NCI-H774 (cell line): Measurements from ENCODE around the gene NCK2.

ENCODE experiments used
- DNase-seq: peaks from one replicate; lab custom pipeline; 2025; lab: John Stamatoyannopoulos, UW

The NCK2 gene

GRCh38 chr2:105852066-105852465 is 107.4 kb downstream of the NCK2 start:
- no peak for DNase-seq

DNA sequence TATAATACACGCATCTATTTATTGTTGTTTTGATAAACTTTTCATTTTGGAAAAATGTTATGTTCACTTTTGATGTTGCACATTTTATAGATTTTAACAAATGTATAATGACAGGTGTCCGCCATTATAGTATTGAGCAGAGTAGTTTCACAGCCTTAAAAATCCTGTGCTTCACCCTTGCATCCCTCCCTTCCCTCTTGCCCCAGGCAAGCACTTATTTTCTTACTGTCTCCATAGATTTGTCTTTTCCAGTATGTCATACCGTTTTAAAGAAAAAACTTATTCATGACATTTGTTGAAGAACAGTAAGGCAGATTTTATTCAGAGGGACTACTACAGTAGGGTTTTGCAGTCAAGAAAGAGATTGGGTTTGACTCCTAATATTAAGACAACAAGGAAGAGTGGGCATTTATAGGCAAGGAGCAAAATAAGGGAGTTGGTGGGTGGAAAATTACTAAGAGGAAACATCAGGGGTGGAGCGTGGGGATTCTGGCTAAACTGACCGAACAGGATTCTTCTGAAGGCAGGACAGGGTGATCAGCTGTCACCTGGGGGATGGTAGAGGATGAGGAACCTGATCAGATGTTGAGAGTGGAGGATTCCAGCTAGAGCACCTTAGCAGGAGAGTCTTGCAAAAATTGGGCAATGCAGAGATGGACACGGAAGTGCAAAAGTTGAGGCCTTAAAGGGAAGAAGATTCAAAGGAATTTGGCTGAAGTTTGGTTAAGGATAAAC is 108.8 kb downstream of the NCK2 start:
- DNase-seq = no peak

DNA sequence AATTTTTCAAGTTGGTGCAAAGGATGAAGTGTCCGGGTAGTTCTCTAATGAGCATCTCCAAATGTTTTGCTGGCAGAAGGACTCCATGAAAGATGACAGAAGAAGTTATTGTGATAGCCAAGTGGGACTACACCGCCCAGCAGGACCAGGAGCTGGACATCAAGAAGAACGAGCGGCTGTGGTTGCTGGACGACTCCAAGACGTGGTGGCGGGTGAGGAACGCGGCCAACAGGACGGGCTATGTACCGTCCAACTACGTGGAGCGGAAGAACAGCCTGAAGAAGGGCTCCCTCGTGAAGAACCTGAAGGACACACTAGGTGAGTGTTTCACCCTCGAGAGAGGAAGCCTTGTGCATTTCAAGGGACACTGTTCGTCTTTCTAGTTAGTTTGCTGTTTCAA is 110.3 kb downstream of the NCK2 start:
- no peak for DNase-seq

DNA sequence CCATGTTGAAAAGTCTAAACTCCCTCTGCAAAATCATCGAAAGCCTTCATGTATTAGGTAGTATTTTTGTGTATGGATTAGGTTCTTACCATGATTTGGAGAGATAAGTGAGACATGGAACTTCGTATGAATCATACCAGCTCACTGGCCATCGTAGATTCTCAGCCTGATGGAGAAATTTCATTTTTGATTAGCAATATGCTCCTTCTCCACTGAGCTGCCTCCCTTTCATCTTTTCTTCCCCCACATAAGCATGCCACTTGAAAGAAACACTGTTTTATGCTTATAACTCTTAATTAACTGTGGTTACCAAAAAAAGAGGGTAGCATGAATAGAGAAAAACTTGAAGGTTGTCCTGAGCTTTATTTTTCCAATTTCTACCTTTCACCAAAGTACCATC is 111.9 kb downstream of the NCK2 start:
- DNase-seq = no peak

DNA sequence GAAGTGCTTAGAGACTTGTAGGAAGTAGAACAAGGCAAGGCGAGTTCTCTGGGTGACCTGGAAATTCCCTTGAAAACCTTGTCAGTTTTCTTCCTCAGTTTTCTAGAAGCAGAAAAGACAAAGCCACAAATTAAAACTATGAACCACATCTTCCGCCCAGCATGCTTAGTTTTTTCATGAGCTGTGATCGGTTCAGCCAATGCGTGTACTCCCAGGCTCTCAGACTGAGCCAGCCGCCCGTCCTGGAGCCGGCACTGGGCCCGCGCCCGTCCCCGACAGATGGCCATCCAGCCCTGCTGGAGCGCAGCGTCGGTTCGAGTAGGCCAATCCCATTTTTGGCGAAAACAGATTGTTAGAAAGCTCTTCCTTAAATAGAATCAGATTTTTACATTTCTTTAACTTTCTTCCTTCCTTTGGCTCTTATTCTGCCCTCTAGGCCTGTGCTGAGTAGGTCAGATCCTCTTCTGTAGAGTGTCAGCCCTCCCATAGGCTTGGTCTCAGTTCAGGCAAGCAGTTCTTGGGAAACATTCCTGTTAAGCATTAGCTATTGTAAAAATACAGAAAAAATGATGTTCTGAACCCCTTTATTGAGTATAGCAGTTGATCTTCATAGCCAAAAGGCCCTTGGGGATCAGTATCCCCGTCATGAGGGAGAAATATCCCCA is 112.5 kb downstream of the NCK2 start:
- no peak for DNase-seq

DNA sequence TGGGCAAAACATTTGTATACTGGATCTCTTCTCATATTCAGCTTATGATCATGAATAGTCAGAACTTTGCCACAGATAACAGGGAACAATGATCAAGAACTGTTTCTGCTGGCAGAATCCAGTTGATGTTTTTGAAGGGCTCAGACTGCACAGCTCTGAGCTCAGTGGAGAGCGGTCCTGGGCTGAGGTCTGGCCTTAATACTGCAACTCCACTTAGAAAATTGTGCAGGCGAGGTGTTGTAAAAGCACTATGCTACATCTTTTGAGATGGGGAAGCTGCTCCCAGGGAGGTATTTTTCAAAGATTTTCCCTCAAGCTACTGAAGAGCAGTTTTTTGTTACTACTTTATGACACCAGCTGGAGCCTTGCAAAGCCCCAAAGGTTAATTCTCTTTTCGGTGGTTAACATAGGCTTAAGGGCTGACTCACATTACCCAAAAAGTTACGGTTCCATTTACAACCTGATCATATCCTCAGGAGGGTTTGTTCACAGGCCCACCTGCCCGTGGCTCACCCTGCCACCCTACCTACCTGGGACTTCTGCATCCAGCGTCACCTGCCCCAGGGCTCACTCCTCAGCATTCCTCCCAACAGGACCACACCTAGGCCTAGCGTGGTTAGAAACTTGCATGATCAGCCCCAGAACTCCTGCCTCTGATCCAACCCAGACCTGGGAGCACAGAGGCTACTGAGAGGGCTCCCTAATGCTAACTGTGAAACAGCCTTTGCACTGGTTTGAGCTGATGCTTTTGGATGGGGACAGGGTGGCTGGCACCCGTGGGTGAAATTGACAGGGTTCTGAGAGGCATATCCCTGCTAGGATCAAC is 114.4 kb downstream of the NCK2 start:
- DNase-seq = no peak

DNA sequence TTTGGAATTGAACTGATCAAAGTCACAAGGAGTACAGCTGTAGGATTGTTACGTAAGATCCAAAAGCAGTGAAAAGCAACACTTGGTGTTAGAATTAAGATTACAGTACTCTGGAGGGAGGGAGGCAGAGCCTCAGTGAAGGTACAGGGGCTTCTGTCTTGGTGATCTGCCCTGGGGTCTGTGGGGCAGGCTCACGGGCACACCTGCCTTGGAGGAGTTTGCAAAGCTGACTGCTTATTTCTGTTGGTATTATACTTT is 114.9 kb downstream of the NCK2 start:
- DNase-seq = no peak

DNA sequence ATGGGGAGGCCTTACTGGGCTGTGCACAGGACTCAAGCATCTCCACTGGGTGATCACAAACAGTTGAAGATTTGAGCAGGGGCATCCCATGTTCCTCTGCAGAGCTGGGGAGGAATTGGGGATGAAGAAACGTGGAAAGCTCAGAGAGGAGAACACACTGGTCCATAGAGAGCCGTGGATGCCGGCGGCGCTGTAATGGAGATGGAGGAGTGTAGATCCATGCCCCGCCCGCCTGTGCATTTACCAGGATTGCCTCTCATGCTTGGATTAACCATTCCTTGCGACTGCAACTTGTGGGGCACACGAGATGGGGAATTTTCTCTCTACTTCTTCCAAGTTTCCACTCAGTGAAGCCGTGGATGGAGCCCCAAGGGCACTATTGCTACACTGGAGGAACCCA is 115.9 kb downstream of the NCK2 start:
- no peak for DNase-seq

DNA sequence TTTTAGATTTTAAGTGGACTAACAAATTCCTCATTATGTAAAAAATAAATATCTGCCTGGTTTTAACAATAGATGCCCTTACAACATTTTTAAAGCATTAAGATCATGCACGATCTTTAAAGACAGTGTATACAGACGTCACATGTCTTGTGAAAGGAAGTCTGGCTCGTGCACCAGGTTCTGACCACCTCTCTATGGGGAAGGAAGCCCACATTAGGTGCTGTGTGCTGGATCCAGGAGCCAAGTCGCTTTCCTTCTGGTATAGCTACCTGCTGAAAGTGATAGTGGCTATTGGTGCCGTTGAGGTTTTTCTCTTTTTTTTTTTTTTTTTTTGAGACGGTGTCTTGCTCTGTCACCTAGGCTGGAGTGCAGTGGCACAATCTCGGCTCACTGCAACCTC is 116.5 kb downstream of the NCK2 start:
- no peak for DNase-seq

GRCh38 chr2:105862843-105863242 is 118.1 kb downstream of the NCK2 start:
- no peak for DNase-seq

DNA sequence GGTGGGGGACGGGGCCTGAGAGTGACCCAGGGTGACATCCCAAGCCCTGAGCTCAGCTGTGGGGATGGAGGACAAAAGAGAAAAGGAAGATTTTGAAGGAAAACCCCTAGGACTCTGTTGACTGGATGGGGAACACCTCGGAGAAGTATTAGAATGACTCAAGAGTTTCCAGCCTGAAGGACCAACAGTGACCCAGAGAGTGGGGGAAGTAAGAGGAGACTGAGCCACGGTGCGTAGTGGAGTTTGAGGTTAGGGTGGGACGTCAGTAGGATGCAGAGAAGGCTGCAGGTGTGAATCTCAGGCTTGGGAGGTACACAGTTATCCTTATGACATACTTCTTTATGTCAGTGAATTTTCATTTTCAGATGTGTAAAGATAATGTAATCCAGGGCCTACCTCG is 119.5 kb downstream of the NCK2 start:
- DNase-seq = no peak

DNA sequence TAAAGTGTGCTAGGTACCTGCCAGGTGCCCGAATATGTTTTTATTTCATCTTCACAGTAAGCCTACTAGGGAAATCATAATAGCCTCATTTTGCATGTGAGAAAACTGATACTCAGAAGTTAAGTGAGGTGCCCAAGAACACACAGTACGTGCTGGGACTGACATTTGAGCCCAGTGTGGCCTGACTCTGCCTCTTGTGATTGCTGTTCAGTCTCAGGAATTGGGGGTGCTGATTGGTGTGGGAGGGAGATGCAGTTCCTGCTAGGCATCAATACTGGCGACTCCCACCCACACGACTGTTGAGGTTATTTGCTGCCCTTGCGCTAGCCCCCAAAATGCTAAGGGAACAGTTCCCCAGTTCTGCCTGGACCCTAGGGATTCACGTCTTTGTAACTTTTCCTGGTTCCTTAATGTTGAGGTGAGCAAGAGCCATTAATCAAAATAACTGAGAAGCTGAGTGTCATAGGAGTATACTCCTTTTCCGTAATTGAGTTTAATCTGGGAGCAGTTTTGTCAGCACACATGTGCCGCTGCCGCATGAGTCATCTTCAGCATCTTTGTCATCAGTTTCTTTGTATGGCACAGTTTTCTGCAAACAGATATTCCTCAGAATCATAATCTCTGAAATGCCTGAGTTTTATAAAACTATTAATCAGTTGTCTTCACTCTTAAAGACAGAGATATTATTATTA is 120.7 kb downstream of the NCK2 start:
- no peak for DNase-seq

DNA sequence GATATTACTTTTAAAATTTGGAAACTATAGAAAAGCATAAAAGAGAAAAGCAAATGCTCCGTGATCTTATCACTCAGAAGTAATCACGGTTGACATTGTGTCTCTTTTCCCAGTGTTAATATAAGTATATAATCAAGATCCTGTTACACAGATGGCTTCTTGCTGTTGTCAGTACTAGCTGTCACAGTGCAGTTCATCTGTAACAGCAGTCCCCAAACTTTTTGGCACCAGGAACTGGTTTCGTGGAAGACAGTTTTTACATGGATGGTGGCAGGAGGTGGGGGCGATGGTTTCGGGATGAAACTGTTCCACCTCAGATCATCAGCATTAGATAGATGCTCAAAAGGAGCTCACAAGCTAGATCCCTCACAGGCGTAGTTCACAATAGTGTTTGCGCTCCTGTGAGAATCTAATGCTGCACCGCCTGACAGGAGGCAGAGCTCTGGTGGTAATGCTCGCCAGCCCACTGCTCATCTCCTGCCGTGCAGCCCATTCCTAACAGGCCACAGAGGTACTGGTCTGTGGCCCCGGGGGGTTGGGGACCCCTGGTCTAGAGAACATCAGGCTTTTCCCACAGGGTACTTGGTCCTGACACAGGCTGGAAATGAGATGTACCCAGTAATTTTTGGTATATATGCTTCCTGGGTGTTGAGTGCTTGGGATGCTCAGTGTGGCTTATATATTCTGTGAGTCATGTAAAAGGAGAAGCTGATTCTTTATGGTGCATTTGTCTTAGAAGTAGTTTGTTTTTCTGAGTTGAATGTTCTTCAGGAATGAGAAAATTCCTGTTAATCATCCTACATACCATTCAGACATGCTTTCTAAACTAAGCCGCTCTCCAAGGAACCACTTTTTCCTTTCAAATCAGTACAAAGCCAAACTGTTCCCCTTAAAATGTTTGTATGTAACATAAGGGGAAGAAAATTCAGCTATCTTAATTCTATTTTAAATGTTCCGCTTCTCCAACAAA is 121.8 kb downstream of the NCK2 start:
- DNase-seq = no peak

DNA sequence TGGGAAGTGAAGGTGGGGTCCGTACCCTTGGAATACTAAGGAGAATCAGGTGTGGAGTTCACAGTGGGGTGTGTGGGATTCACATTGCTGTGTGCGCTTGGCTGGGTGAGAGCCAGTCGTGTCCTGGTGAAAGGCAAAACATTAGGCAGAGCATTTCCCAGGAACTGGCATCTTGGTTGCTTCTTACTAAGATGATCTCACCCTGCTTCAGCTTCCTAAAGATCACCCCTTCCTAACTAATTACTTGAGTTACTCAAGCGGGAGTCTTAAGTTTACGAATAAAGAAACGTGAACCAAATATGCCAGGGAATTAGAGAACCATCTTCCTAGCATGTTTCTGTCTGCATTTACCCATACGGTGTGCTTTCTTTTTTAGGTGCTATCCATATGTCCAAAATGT is 122.9 kb downstream of the NCK2 start:
- no peak for DNase-seq

GRCh38 chr2:105868060-105868459 is 123.3 kb downstream of the NCK2 start:
- DNase-seq = no peak

DNA sequence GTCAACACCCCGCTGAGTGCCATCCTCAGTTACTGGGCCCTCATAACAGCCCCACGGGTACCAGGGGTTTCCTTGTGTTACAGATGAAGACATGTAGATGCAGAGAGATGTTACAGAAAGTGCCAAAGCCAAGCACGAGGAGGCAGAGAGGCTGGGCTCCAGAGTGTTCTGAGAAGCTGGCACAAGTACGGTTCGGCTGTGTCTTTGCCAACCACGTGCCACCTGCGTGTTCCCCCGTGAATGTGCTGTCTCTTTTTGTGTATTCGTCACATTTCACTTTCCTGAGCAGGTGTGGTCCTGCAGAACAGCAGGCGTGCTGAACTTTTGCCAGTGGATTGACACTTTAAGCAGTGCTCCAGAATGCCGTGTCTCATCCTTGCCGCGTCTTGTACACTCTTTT is 124.6 kb downstream of the NCK2 start:
- no peak for DNase-seq

DNA sequence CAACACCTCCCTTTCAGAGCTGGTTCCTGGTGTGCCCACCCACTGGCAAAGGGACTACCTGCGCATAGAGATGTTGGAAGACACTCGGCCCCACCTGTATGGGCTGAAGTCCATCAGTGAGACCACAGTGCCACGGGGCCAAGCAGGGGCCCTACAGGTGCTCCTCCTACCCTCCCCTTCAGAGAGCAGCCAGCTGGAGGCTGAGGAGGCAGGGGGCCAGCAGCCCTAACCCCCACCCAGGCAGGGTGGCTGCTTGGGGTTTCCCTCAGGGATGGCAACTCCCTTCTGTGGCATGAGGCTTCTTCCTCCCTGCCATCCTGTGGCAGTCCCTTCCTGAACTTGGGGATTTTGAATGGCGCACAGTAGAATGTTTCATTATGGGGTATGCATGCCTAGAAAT is 125.3 kb downstream of the NCK2 start:
- no peak for DNase-seq

DNA sequence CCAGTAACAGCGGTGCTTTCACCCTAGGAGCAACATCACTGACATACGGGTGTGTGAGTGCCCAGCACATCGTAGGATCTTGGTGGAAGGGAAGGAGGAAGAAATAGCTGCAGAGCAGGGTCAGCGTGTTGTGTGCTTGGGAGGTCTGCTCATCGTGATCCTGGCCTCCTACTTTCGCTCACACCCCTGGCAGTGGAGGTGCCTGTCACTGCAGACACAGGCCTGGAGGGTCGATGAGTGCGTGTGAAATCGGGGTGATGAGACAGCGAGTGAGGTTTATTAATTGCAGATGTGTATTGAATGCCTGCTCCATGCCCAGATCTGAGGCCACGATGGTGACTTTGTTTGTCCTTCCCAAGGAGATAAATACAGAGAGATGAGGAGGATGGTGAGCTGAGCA is 126.1 kb downstream of the NCK2 start:
- no peak for DNase-seq

DNA sequence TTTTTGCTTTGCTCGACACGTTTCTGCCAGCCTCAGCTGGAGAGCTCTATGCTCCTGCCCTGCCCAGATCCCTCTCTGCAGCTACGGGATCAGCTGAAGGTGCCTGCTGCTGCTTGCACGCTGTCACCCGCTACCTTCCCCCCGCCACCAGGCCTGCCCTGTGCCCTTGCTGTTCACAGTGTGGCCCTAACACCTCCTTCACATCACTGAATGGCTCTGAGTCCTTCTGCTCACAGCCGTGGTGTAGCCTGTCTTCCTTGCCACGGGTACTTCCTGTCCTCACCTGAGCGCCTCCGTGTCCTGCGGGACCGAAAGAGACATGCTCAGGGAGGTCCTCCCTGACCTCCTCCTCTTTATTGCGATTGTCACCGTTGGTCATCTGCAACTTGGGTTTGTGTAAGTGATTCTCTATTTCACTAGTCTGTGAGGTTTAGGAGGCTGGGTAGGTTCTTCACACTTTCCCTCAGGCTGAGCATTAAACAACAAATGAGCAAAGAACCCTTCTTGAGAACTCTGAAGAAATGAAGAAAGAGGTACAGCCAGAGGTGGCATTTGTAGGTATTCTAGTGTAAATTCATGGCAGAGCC is 127.5 kb downstream of the NCK2 start:
- no peak for DNase-seq

GRCh38 chr2:105872830-105873229 is 128.1 kb downstream of the NCK2 start:
- no peak for DNase-seq

- DNase-seq = no peak
Observed at GRCh38 chr2:105873281-105873680, 128.6 kb downstream of the NCK2 start.
